LNCAP (cell line): ENCODE results near the gene MANF.

Experiments
- TF ChIP-seq, protein P1 (sequence below): fragments of 450-650 bp; IDR thresholded peaks from 2 replicates; pipeline ENCODE4 v1.5.1; 2017; ENCODE audit warnings: mild to moderate bottlenecking

Gene MANF

DNA sequence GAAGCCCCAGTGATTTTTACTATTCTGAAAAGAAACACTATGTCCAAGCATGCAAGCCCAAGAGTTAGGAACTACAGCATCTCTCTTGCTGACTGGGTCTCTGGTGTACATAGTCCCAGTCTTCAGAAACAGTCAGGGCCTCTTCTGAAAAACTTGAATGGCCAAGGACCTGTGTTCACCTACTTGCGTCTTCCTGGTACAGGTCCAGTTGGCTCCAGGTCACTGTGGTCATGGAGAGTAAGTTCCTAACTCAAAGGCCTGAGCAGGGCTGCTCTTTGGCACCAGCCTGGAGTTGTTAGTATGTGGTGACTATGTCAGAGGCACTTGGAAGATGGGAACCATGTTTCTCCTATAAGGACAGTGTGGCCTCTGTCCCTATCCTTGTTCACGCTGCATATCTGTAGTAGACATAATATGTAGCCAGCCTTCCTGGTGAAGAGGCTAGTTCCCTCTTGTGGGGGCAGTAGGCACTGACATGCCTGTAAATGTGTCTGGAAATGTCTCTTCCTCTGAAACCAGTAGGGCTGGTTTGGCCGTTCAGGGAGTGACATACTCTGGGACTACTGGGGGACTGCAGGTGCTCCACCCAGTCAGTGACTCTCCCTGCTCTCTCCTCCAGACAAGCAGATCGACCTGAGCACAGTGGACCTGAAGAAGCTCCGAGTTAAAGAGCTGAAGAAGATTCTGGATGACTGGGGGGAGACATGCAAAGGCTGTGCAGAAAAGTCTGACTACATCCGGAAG lies 3.4 kb downstream of the MANF start:
- TF ChIP-seq, protein P1, sequence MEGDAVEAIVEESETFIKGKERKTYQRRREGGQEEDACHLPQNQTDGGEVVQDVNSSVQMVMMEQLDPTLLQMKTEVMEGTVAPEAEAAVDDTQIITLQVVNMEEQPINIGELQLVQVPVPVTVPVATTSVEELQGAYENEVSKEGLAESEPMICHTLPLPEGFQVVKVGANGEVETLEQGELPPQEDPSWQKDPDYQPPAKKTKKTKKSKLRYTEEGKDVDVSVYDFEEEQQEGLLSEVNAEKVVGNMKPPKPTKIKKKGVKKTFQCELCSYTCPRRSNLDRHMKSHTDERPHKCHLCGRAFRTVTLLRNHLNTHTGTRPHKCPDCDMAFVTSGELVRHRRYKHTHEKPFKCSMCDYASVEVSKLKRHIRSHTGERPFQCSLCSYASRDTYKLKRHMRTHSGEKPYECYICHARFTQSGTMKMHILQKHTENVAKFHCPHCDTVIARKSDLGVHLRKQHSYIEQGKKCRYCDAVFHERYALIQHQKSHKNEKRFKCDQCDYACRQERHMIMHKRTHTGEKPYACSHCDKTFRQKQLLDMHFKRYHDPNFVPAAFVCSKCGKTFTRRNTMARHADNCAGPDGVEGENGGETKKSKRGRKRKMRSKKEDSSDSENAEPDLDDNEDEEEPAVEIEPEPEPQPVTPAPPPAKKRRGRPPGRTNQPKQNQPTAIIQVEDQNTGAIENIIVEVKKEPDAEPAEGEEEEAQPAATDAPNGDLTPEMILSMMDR, result peak; percentile 53

DNA sequence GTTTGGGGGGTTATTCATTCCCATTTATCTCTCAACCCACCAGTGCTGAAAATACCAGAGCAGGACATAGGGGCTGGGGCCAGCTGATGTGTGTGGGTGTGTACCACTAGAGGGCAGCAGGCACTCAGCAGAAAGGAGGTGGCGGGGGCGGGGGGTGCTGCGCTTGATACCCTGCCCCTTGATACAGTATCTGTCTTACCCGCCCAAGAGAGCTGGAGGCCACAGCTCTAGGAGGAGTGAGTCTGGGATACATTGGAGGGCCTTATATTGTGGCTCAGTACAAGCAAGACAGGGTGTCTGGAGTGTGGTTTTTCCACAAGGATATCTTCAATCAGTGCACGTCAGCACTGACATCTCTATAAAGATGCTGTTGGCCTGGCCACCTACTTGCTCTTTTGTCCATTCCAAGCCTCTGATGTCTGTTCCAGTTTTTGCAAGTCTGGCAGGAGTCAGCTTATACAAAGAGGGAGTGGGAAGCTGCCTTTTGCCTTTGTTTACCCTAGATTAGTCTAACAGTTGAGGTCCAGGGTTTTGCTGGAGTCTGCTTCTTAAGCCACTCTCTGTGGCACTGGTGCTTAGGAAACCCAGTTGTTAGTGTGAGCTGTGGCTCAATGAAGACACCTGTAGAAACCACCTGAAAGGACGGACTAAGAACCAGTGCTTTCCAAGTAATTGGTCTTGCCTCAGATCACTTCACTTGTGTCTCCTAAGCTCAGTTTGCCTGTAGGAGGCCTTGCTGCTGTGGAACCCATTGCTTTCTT lies 4.5 kb downstream of the MANF start:
- TF ChIP-seq, protein P1, result peak; percentile 92

DNA sequence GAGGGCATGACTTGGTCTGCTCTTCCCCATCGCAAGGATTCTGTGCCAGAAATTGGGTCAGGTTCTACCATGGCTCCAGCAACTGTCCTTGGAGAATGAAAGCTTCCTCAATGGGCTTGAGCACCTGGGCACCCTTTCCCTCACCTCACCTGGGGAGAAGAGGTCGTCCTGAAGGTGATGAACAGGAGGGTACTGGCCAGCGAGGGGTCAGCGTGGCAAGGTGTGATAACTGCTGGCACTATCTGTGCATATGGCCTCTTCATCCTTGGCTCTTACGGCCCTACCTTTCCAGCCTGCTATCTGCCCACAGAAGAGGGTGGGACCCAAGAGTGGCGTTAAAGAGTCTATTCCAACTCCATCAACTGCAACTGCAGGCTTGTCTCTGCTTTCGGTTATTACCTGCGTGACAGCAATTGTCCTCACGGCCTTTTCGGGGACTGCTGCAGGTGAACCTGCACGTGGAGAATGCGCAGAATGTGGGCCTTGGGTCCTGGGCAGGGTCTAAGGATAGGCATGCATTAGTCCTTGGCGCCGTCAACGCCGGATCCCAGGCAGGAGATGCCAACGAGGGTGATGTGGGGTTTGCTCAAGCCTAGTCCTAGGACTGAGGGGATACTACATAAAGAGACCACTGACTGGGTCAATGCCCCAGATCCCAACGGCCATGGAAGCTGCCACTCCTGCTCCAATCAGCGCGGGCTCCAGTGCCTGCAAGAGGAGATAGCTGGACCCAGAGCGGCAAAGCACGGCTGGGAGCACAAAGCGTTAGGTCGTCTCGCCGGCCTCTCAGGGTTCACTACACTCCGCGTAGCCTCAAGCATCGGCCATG lies 5.4 kb downstream of the MANF start:
- TF ChIP-seq, protein P1, result no peak; the same call in 1 of the 2 replicates

DNA sequence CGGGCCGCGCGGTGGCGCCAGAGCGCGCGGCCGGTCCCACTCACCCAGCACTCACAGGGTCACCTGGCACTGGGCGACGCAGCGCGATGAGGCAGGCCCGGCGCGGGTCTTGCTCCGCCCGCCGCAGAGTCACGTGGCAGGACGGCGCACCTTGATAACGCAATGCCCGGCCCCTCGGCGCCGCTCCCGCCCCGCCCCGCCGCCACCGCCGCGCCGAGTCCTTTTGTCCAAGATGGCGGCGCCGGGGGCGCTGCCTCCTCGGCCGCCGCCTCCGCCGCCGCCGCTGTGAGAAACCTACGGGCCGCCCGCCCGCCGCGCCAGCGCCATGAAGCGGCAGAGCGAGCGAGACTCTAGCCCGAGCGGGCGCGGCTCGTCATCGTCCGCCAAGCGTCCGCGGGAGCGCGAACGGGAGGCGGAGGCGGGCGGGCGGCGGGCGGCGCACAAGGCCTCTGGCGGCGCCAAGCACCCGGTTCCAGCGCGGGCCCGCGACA lies 6.0 kb downstream of the MANF start, which contains the start of gene RBM15B:
Gene RBM15B, plus strand, starts transcription at position 211 of the 491 bp plus-strand sequence. Its CDS starts 115 bp downstream, at position 326.
- TF ChIP-seq, protein P1, result peak; percentile 91; the same call in 1 of the 2 replicates

DNA sequence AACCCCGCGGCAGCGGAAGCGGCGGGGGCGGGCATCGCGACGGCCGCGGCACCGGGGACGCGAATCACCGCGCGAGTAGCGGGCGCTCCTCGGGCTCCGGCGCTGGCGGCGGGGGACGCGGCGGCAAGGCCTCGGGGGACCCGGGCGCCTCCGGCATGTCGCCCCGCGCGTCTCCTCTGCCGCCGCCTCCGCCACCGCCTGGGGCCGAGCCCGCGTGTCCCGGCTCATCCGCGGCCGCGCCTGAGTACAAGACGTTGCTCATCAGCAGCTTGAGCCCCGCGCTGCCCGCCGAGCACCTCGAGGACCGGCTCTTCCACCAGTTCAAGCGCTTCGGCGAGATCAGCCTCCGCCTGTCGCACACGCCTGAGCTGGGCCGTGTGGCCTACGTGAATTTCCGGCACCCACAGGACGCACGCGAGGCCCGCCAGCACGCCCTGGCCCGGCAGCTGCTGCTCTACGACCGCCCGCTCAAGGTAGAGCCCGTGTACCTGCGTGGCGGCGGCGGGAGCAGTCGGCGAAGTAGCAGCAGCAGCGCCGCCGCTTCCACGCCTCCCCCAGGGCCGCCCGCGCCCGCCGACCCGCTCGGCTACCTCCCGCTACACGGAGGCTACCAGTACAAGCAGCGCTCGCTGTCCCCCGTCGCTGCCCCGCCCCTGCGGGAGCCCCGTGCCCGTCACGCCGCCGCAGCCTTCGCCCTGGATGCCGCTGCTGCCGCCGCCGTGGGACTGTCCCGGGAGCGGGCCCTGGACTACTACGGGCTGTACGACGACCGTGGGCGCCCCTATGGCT lies 6.7 kb downstream of the MANF start:
- TF ChIP-seq, protein P1, result no peak

DNA sequence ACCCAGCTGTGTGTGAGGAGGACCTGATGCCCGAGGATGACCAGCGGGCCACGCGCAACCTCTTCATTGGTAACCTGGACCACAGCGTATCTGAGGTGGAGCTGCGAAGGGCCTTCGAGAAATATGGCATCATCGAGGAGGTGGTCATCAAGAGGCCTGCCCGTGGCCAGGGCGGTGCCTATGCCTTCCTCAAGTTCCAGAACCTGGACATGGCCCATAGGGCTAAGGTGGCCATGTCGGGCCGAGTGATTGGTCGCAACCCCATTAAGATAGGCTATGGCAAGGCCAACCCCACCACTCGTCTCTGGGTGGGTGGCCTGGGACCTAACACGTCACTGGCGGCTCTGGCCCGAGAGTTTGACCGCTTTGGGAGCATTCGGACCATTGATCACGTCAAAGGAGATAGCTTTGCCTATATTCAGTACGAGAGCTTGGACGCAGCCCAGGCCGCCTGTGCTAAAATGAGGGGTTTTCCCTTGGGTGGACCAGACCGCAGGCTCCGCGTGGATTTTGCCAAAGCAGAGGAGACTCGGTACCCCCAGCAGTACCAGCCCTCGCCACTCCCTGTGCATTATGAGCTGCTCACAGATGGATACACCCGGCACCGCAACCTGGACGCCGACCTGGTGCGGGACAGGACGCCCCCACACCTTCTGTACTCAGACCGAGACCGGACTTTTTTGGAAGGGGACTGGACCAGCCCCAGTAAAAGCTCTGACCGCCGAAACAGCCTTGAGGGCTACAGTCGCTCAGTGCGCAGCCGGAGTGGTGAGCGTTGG lies 7.5 kb downstream of the MANF start:
- TF ChIP-seq, protein P1, result no peak
